ENCODE measurements around the gene PKP4.

The PKP4 gene

GRCh38 chr2:158723921-158724802 is 267.4 kb downstream of the PKP4 start:
- no peak for DNase-seq

DNA sequence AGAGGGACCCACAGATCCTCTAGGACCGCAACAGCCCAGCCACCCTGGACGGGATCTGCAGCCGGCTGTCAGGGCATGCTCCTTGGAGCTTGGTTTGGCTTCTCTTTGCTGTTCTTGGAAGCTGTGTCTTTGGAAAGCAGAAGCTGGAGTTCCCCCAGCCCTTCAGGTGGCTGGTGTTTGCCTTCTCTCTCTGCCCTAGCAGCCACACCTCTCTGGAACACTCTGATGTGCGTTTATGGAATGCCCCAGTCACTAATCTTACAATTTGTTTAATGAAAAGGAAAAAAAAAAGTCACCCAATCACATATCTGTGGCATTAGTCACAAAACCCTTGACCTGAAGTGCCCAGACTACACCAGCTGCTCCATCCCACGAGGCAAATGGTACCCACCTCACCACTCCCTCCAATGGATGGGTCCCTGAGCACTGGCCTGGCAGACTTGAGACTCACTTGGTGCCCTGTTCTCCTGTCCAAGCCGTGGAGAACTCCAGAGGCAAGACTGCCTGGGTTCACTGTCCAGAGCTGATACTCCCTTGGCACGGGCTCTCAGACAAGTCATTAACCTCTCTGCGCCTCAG is 268.1 kb downstream of the PKP4 start:
- no peak for DNase-seq

DNA sequence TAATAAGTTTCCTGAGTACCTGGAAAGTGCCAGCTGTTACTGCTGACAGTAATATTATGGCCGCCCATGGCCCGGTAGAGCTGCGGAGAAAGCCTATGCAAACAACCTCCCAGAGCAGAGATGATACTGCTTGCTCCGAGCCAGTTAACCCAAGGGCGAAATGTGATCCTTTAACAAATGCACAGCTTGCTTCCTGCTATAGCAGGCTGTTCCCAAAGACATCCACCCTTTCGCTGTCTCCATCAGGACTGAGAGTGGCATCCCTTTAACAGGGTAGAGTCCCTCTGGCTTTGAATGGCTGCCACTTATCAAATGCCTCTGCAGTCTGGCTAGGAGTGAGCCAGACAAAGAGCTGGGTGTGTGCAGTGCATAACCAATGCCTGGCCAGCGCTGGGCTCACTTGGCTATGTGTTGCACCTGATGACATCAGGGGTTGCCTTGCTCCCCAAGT is 268.7 kb downstream of the PKP4 start:
- no peak for DNase-seq

- DNase-seq, result no peak
These were observed 270.3 kb downstream of the PKP4 start for GRCh38 chr2:158726911-158727592.

DNA sequence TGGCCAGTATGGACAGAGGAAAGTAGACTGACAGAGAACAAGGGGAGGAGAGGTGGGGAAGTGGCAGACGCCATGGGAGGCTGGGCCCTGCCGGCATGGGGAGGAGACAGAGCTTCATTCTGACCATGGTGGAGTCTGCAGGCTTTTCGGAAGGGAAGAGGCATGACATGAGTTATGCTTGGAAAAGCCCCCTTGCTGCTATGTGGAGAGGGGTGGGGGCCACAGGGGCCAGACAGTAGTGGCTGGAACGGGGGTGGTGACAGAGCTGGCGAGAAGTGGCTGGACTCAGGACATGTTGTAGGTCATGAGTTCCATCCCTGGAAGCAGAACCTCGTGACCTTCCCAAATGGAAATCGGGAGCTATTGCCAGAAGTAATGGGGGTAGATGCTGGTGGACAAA is 271.7 kb downstream of the PKP4 start:
- no peak for DNase-seq

GRCh38 chr2:158729451-158729850 is 272.7 kb downstream of the PKP4 start:
- no peak for DNase-seq

DNA sequence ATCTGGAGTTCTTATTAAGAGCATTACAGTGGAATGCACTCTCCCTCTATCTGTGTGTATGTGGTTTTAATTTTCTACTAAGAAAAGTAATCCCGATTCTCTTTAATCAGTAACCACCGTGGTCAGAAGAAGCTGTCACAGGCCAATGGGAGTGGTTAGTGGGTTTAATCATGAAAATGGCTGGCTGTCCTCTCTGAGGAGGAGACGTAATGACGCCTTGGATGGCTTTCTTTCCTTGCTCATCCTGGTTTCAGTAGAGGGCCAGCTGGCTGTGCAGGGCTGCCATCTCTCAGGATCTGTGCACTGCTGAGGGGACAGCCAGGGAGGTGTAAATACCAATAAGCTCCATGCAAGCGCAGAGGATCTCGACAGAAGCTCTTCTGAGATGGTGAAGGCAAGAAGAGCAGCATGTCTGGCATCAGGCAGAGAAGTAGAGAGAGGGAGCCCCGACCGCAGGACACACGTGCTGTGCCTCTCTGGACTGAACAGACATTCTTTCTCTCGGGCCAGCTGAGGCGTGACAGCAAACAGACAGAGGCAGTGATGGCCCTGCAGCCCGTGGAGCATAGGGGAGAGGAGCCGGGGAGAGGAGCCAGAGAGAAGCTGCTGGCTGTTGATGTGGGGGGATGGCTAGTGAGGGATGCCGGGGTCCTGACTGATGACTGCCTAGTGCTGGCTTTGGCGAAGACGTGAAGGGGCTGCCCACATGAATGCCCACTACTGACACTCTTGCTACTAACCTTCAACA is 273.3 kb downstream of the PKP4 start:
- DNase-seq, result no peak

DNA sequence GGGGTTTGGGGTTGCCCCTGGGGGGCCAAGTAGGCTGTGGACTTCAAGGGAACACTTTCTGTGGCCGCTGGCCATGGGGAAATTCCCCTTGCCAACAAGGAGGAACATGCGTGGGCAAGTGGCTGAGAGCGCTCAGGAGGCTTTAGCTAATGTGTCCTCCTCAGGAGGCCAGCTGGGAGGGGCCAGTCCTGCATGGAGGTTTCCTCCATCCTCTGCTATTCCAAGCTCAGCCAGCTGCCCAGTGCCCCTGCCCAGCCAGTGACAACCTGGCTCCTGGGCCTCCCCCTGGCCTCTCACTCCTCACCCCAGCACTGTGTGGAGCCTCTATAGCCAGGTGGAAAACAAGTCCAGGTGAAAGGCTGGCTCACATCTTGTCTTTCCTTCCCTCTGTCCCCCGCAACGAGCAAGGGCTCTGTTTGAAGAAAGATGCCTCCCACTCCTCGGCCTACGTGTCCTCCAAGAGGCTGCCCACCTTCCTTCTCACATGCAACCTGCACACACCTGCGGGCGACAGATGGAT is 273.9 kb downstream of the PKP4 start:
- no peak for DNase-seq

DNA sequence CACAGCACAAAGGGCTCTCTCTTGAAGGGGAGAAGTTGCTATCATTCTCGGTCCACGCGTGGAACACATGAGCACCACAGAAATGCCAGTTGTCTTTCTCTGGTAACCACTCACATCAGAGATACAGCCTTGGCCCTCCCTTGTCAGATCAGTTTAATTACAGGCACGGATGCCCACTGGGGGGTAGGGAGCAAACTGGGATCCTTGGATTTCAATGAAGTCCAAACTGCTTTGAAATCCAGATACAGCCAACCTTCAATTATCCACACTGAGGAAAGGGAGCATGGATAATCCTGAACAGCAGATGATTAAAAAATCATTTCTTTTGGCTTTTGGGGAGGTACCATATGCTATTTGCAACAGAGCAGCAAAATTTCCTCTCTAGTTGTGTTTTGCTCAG is 274.6 kb downstream of the PKP4 start:
- DNase-seq, result no peak
